HPDE6-E6E7 (cell line): ENCODE measurements around the gene RAD18.

Experiments
- DNase-seq: peaks from one replicate; pipeline ENCODE4 v3.0.0; 2011; ENCODE audit warnings: missing footprints; ENCODE audit errors: extremely low spot score

RAD18 gene

DNA sequence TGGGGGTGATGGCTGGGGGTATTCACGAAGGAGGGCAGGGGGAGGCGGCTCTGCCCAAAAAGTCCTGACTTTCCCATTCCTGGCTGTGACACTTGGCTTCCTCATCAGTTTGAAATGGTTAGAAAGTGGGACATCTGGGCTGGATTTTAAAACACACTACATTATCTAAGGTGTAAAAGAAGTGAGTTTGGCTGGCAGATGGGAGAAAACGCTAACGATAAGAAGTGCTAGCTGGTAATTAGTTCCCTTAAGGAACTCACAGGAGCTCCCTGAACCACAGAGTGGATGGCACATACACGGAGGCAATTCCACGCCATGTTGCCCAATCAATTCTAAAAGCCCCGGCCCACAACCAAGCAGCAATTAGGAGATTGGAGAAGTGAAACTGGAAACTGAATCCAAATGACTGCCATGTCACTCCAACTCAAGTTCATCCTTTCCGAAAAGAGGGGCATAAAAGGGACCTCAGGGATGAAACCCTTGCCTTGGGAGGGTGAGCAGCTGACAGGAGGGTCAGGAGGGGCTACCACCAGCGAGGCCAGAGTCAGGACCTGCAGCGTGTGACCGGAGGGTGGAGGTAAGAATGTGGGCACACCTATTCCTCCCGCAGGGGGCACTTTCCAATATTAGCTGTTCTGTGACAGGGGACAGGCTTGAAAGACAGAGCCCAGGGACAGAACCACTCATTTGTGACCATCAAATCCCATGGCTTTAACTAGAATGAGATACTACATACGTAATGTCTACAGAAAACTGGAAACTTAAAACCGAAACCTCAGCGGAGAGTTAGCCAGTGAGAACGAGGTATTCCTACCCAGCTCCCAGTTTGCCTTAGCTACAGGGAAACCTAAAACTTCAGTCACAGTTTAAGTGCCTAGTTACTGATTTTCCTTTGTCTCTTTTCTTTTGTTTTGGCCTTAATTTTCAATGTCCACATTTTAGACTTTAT, 98.6 kb downstream of the RAD18 start:
- DNase-seq, result no peak

DNA sequence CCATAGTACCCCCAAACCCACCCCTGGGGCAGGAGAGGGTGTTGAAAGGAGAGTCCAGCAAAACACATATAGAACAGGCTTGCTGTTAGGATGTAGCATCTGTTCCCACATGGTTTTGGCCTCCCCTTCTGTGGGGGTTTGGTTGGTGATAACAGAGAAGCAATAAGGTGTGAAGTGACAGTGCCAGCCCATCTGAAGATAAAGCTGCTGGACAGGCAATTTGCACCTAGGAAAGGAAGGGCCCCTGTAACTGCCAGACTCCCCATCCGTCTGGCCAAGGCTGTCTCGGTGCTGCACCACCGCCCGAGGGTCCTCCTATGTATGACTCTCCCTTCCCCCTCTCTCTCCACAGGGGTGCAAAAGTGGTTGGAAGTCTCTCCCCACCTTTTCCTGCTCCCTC, 99.4 kb downstream of the RAD18 start:
- no peak for DNase-seq

DNA sequence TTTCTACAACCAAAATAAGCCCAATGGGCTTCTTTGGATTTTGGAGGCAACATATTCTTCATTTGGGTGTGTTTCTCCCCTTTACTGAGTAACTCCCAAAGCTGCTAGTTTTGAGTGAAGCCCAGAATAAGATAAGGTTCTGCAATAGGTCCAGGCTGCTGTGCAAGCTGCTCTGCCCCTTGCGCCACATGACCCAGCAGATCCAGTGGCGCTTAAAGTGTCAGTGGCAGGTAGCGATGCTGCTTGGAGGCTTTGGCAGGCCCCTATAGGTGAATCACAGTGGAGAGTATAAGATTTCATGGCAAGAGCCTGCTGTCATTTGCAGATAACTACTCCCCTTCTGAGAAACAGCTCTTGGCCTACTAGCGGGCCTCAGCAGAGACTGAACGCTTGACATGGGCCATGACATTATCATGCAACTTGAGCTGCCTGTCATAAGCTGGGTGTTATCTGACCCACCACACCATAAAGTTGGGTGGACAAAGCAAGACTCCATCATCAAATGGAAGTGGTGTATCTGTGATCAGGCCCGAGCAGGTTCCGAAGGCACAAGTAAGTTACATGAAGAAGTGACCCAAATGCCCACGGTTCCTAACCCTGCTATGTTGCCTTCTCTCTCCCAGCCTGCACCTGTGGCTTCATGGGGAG, 105.4 kb downstream of the RAD18 start:
- no peak for DNase-seq

DNA sequence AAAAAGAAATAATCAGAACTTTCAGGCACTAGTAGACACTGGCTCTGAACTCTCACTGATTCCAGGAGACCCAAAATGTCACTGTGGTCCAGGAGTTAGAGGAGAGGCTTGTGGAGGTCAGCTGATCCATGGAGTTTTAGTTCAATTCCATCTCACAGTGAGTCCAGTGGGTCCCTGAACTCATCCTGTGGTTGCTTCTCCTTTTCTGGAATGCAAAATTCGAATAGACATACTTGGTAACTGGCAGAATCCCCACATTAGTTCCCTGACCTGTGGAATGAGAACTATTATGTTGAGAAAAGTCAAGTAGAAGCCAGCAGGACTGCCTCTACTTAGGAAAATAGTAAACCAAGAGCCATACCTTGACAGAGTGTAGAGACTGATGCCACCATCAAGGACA, 106.6 kb downstream of the RAD18 start:
- DNase-seq, result no peak

DNA sequence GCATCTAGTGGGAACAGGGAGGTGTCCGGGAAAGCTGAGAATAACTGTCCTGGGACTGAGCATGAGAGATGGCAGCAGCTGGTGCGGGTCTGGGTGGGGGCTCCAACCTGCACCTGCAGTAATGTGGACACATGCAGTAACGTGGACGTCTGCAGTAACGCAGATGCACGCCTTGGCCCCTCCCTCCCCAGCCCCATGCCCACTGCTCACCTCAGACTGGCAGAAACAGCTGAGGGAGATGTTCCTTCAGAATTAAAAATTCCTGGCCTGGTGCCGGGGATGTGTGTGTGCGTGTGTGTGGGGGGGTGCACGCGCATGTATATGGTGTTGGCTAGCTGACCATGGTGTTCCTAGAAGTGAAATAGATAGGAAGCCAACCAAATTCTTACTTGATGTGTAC, 107.2 kb downstream of the RAD18 start:
- DNase-seq, result no peak

DNA sequence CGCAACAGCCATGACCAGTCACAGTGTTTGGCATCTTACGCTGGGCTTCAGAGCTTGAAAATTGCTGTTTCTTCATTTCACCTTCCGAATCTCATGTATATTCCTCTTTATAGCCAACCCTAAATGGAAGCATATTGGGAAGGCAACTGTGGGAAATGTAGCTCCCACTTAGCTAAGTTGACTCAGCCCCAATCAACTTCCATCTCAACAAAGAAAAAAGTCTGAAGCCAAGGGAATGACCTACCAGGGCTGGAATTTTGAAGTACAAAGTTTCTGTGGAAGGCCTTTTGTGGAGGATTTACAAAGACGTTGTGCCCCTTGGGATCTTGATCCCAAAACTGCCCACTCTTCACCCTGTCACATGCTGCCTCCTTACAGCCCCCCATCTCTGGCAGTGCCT, 108.6 kb downstream of the RAD18 start:
- no peak for DNase-seq

DNA sequence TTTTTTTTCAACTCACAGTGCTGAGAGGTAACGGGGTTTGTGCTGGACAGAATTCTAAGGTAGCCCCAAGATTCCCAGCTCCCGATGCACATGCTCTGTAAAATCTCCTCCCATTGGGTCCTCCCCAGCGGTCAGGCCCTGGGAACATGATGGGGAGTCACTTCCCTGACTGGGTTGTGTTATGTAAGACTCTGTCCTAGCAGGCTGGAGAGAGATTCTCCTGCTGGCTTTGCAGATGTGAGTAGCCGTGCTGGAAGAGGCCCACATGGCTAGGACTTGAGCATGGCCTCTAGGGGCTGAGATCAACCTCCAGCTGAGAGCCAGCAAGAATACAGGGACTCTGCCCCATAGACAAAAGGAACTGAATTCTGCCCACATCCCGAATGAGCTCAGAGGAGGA, 110.2 kb downstream of the RAD18 start:
- no peak for DNase-seq

DNA sequence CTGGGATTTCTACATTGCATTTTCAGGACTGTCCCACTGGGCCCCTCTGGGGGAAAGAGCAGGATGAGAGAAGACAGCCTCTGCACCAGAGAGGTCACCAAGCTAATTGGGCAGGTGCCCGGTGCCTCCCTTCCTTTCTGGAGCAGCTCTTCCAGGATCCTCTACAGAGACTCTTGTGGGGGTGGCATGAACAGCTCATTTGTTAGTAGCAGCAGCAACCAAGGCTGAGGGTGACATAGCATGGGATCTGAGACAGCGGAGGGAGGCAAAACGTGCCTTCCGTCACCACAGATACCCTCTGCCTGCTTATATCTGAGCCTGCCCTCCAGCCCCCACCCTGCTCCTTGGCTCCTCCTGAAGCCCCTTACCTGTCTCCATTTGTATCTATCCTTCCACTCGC, 110.8 kb downstream of the RAD18 start:
- no peak for DNase-seq

DNA sequence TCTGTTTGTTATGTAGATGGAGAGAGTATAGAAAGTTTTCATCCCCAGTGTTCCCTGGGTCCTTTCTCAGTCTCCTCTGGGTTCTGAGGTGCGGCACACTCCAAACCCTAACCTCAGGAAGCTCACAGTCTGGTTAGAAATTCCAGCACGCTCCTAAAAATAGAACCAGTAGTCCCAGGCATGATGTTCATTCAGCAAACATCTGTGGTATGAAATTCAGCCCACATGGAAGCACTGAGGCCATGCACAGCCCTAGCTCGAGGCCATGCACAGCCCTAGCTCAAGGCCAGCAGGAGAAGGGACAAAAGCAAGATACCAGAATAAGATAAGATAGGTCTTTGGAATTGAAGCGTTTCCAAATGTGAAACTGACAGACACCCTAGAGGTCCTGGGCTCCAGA, 111.6 kb downstream of the RAD18 start:
- no peak for DNase-seq

DNA sequence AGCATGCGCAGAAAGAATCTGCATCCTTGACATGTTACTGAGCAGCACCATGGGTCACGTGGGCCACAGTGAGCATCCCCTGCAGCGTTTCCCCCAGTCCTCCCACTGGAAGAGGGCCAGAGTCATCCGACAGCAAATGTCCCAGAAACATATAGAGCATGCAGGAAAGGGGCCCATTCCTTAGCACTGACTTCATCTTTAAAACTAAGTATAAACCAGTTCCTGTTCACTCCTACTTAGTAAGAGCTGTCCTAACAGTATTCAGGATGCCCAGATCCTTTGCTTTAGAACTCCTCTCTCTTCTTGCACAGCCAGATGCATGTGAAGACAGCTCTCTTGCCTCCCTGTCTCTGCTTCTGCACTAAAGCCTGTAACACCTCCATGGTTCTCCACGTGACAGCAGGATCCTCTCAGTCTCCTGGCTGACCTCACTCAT, 114.6 kb downstream of the RAD18 start:
- DNase-seq, result no peak

DNA sequence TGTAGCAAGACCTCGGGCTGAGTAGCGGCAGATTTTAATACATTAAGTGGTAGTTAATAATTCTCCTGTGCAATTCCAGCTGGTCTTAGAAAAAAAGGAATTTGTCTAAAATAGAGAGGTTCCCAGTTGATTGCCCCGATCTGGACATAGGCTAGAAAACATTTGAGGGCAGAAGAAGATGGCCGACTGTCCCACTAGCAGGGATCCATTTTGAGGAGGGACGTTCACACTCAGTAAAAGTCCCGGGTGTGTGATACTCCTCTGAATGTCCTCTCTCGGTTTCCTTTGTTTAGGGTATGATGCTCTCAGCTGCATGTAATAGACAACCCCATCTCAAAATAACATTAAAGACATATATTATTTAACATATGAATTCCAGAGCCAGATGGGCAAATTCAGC, 116.0 kb downstream of the RAD18 start:
- DNase-seq, result no peak

DNA sequence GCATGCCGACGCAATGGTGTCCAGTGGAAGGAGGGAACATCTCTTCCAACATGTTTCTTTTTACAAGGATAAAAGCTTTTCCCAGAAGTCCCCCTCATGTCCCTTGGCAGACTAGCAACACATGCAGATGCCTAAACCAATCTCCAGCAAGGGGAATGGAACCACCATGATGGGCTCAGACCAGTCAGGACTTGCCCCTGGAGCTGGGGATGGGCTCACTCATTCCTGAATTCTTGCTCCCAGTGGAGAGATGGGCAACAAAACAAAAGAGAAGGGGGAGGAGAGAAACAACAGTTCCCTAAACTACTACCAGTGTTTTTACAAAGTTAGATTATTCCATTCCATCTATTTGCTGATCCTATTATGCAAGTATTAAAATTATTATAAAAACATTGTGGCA, 117.1 kb downstream of the RAD18 start:
- no peak for DNase-seq

DNA sequence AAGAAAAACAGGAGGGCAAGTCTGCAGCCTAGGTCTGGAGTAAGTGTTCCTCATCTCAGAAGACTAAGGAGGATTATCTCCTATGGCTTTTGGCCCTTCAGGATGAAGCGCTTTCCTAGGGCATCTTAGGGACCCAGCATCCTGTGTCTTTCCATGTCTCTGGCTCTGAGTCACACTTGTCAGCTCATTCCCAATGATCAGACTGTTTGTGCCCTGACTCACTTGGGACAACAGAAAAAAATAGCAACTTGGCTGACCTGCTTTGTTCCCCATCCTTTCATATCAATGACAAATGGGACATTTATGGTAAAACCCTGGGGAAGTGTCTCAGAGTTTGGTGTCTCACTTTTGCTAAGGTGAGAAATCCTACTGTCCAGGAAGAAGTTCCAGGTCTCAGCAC, 117.6 kb downstream of the RAD18 start:
- DNase-seq, result no peak

DNA sequence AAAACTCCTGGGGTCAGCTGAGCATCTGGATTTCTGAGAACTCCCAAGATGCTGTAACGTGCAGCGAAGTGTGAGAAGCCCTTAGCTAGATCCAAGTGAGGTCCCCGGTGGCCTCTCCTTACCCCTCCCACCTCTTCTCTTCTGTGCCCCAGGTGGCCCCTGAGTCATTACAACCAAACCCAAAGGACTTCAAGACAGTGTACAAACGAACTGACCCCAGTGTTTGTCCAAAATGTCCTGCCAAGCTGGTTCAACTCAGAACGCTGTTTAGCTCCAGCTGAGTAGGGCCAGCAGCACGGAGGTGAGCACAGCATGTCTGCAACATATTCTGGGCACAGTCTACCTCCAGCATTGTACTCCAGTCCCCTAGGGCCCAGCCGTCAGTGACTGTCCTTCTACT, 119.9 kb downstream of the RAD18 start:
- no peak for DNase-seq

DNA sequence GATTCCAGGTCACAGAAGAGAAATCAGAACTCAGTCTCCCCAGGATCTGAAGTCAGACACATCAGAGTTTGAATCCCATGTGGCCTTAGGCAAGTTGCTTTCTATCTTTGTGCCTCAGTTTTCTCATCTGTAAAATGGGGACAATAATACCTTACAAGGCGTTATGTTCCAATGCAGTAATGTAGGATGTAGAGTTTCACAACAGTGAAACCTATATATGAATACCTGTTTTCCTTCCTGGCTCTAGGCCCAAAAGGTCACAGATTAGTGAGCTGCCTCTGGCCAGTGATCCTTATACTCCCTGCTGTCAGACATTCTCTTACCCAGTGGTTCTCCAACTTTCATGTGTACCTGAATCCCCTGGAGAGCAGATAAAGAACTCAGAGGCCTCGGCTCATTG, 121.0 kb downstream of the RAD18 start:
- DNase-seq, result no peak

DNA sequence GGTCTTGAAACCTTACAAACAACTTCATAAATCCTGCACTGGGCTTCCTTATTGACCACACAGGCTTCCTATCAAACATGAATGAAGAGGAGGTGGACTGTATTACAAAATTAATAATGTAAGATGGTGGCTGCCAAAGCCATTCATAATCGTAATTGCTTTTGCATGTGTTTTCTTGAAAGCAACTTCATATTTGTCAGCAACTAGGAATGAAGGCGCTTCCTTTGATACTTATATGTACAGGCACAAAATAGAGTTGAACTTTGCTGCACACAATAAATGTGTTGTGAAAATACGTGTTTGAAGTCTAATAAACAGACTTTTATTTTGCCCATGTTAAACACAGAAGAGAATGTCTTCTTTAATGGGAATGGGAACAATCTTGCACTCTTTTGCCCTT, 121.8 kb downstream of the RAD18 start:
- DNase-seq, result no peak

DNA sequence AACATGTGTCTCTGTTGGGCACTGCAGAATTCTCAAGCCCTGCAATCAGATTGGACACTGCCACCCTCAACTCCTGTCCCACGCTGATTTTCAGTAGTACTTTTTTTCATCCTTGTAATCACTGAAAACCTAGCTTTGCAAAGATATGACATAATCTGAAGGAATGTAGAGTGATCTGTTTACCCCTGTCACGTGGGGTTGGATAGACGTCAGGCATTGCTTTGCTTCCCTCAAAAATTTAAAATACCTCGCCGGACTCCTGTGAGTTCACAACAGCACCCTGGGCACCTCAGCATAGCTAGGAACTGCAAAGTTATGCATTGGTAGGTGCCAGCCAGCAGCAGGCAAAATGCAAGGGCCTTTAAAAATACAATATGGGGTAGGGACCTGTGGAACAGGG, 122.7 kb downstream of the RAD18 start:
- no peak for DNase-seq

DNA sequence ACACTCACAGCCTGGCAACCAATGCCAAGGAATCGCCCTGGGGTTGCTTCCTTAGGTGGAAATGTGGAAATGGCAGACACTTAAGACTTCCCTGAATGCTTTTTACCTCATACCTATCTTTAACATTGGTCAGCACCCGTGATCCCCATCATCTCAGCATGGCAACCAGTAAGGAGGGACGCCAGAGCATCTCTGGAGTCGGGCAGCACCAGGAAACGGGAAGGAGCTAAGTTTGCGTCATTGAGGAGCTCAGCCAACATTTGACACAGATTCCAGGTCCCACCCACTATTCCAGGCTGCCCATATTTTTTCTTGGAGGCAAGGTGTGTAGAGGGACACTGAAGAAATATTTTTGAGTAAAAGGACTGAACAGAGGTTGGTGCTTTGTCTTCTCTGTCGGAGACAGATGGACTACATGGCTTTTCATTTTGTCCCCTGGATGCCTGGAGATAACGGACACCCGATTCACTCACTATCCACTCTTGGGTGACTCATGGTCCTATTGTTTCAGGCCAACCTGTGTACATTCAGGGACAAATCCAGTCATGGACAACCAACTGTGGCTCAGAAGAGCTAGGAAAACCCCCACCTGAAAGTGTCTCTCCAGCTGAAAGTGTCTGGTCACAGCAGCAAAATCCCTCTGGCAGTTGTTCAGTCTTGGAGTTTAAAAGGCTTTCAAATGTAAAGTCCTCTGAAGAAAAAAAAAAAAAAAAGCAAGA, 123.5 kb downstream of the RAD18 start:
- DNase-seq, result no peak

DNA sequence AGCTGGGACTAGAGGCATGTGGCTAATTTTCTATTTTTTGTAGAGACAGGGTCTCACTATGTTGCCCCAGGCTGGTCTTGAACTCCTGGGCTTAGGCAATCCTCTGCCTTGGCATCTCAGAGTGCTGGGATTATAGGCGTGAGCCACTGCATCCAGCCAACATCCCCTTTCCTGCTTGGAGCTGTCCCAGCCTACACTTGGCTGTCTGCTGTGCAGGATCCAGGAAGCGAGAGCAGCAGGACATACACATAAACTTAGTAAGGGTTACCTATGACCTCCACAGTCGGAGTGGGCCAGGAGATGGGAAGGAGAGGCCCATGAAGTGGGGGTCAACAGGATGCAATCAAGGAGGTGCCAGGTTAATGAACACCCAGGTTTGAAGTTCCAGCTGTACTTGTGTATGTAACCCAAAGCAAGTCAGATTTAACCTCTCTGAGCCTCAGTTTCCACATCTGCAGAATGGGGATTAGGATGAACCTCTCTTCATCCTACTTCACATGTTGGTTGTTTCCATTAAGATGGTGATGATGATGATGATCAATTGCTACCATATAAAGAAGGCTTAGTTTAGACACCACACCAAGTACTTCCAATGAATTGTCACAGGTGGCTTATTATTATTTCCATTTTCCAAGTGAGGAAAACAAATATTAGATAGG, 124.4 kb downstream of the RAD18 start:
- DNase-seq, result no peak

DNA sequence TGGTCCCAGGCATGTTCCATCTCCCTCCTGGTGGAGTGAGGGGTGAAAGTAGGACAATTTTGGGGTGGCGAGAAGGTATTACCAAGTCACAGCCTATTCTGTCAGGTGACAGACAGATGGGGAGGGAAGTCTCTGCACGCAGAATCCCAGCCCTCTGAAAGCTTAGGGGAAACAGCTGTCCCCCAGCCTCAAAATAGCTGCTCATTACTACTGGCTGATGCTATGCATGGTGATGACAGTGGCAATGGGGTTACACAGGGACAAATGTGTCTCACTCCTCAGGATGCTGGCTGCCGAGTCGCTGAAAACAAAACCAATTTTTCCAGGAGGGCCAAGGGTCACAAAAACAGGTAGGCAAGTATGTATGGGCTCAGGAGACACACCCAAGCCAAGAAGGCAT, 125.0 kb downstream of the RAD18 start:
- DNase-seq, result no peak

DNA sequence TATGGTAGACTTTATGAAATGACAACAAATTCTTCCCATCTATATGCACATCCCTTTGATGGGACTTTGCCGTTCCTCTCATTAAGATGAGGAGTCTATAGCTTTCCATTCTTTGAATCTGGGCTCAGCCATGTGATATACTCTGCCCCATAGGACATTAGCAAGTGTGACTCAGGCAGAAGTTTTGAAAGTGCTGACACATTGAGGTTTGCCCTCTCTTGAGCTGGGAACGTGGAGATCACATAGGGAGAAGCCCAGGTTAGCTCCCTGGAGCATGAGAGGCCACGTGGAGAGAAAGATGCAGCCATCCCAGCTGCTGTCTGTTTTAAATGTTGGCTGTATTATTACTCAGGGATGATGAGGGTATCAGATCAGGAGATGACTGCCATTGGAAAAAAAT, 126.1 kb downstream of the RAD18 start:
- peak; percentile 25 for DNase-seq

DNA sequence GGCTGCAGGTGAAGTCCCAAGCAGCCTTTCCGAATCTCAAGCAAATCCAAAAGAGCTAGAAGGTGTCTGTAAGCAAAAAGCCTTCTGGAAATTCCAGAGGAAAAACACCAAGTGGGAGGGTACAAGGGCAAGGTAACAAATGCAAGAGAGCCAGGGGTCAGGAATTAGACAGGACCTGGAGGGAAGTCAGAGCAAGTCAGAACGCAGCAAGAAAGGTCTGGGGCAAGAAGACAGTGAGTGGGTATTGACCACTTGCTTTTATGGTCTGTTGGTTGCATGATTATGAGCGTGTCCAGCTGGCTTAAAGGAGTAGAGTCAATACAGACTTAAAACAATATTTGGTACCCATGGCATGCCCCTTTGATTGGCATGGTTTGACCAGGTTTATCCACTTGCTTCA, 127.2 kb downstream of the RAD18 start:
- DNase-seq, result no peak
